GM19467 (cell line): Measurements from ENCODE around the gene PDGFC.

Source experiments
- ATAC-seq: cut with Tn5 transposase; IDR thresholded peaks from one replicate; pipeline ENCODE4 v1.9.1; 2021; ENCODE audit warnings: mild to moderate bottlenecking, moderate library complexity; ENCODE audit not compliant: unreplicated experiment

Gene PDGFC

DNA sequence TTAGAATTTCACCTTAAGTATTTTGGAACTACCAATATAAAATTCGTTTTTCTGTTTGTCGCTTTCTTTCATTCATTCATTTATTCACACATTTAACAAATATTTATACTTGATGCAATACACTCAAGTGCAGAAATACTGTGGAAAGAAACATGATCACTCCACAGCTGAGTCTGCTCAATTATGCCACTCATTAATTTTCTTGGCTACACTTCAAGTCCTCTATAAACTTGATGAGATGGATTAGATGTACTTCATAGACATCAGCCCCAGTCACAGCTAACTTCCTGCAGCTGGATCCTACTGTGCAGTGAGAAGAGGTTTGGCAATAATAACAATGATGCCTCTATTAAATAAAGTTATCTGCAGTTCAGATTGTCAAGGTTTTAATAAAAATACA is 208.1 kb downstream of the PDGFC start:
- no peak for ATAC-seq

DNA sequence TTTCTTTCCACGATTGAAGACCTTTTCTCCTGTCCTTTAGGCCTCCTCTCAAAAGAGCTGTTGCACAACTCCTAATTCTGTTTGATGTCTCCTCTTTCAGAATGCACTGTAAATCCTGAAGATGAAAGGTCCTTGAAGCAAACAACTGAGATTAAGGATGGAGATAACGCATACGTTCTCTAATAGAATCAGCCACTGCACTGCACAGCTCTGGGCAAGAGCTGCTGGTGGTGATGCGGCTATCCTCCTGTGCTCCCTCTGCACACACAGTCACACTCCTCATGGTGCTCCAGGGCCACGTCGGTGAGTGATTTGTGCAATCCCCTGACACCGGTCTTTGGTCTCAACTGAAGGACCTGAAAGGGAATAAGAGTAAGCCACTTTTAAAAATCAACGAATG is 208.7 kb downstream of the PDGFC start:
- no peak for ATAC-seq

DNA sequence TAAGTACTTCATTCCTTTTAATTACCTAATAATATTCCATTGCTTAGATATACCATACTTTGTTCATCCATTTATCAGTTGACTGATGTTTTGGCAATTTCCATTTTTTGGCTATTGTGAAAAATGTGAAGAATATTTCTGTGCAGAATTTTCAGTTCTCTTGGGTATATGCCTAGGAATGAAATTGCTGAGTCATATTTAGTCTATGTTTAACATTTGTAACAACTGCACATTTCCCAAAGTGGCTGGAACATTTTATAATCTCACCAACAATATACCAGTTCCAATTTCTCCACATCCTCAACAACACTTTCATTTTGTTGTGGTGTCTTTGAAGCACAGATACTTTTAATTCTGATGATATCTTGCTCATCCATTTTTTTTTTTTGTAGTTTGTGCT is 215.5 kb downstream of the PDGFC start:
- no peak for ATAC-seq

DNA sequence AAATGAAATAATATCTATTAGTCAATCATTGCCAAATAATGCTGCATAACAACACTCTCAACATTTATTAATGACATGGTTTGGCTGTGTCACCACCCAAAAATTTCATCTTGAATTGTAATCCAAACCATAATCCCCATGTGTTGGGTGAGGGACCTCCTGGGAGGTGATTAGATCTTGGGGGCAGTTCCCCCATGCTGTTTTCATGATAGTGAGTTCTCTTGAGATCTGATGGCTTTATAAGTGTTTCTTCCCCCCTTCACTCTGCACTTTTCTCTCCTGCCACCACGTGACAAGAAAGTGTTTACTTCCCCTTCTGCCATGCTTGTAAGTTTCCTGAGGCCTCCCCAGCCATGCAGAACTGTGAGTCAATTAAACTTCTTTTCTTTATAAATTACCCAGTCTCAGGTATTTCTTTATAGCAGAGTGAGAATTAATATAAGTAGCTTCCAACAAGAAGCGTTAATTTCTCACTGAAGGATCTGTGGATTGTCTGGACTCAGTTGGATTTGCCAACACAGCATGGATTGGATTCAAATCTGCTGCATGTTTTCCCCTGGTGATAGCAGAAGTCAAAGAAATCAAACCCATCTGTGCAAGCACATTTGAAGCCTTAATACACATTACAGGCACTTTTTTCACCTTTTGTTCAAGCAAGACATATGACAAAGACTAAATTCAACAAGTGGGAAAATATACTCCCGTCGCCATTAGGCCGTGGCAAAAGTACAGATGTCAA is 216.6 kb downstream of the PDGFC start:
- ATAC-seq: no peak

DNA sequence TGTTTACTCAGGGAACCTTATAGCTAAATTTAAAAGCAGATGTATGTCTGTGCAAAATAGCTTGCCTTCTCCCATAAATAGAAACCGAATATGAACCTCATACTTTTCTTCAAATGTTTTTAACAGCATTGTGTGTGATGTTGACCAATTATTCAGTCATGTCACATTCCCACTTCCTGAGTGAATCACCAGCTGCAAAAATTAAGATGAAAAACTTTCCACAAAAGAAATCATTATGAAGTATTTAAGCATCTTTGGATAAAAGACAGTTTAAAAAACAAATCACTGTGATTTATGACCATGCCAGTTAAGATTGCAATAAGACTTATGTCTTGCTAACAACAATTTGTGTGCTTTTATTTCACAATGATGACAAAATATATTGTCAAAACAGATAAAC is 220.1 kb downstream of the PDGFC start:
- no peak for ATAC-seq

DNA sequence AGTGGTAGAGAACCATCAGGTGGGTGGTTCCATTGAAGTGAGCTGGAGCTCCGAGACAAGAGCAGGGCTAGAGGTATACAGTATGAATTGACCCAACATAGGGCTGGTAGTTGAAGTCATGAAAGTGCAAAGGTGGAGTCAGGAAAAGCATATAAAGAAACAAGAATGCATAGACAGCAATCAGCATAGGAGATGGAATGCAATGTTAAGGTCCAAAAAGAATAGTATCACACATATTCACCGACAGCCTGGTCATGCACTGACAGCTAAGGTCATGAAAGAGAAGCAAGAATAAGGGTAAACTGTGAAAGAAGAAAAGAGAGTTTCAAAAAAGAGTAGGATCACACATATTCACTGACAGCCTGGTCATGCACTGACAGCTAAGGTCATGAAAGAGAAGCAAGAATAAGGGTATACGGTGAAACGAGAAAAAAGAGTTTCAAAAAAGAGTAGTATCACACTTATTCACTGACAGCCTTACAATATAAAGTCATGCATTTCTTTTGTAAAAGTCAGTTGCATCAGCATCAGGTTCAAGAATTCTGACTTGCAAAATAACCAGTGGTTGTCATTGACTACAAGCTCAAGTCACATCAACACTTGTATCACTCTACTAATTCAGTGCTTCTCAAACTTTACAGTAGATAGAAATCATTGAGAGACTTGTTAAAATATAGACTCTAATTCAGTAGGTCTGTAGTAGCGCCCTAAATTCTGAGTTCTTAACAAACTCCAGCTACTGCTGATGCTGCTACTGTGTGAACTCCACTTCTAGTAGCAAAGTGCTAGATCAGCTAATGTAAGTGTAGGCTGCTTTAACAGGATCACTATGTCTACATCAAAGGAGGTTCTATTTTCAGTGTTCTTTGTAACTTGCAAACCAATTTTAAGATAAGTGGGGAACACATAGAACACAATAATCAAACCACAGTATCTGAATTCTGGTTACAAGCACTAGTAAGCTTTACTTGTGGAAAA is 221.9 kb downstream of the PDGFC start:
- ATAC-seq: no peak

DNA sequence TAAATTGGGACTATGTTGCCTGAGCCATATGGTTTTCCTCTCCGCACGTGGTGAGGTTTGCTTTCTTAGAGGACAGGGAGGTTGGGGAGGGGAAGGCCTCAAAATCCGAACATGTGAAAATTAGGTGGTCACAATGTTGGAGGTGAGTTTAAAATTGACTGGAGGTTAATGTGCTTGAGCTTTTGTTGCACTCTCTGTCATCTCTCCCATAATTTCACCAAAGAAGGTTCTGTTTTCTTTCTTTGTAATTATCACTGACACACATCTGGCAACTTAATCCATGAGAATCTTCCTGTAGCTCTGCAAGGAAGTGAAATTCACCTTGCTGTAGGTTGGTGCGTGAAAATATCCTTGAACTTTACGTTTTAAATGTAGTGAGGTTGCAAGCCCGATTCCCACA is 225.5 kb downstream of the PDGFC start:
- ATAC-seq: no peak

DNA sequence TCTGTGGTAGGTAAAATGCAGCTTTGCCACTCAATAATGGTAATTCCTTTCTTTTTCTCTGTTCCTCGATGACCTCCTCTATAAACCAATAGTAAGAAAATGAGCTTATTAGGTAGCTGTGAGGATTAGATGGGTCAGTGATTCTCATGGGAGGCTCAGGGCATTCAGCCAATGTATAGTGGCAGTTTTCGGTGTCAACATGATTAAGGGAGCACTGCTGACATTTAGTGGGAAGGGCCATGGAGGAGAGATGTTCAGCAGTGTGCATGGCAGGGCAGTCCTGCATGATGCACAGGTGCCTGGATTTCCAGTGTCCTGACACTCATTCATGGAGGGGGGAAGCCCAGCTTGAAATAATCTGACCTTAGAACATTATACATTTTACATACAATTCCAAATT is 232.8 kb downstream of the PDGFC start:
- no peak for ATAC-seq

DNA sequence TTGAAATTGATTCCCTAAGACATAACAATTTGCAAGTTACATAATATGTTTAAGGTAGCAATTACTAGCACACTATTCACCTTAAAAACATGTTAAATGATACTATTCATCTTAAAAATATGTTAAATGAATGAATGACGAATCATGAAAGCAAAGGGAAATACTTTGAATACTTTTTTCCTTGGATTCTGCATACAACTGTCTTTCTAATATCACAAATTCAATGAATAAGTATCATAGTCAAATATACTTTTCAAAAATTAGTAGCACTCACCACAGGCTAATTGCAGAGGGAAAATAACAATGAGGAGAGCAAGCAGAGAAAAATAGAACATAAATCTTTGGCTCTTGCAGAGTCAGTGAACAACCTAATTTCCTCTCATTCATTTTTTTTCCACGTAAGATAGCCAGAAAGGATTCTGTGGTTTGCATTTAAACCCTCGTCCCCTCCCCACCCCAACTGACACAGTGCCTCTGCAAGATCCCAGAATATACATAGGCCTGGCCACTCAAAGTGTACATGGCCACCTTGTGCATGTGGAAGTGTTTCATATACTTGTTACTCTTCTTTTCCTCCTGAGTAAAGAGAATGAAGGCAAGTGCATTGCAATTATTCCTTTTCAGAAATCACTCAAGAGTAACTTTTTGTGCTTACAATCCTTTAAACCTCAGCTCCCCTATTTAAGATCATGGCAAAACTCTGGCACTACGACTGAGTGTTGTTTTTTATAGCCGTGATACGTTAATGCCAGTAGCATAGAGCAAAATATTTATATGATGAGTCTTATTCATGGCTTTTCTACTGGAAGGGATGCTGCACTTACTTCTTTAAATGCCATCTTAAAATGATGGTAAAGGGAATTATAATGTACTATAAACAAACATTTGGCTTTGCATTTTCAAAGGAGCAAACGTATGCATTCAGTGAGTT is 236.4 kb downstream of the PDGFC start:
- ATAC-seq: no peak

DNA sequence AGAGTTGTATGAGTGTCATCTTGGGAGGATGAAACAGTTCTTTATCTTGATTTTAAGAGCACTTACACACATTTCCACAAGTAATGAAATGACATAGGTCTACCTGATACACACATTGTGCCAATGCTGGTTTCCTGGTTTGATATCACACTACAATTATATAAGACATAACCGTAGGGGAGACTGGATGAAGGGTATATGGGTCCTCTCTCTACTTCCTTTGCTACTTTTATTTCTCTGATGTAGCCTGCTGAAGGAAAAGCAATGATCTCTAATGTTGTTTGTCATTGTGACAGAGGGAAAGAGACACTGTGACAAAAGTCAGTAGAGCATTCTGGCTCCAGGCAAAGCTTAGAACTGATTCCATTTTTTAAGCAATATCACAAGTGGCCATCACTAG is 238.0 kb downstream of the PDGFC start:
- no peak for ATAC-seq

DNA sequence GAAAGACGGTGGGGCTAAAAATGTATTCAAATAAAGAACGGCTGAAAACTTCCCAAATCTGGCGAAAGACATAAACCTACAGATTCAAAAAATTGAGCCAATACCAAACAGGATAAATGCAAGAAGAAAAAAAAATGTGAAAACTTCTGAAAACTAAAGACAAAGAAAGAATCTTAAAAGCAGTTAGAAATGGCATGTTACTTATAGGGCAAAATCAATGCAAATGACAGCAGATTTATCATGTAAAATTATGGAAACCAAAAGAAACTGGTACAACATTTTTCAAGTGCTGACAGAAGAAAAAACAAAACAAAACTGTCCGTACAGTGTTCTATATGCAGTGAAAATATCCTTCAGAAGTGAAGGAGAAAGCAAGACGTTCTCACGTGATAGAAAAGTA is 239.0 kb downstream of the PDGFC start:
- ATAC-seq: no peak

DNA sequence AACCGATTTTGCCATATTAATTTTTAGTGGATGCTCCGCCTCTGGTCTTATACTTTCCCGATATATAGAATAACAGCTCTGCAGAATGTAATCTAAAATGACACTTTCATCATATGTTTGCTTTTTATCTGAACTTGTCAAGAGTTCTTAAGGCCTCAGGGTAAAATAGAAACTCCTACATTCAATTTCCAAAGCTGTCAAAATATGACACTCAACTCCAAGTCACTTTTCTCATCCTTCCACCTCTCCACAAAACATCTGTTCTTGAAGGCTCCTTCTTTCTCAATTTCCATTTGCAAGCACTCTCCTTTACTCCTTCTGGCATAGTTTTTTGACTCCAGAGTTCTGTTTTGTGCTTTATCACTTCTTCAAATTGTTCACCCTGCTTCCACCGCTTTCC is 242.2 kb downstream of the PDGFC start:
- no peak for ATAC-seq

DNA sequence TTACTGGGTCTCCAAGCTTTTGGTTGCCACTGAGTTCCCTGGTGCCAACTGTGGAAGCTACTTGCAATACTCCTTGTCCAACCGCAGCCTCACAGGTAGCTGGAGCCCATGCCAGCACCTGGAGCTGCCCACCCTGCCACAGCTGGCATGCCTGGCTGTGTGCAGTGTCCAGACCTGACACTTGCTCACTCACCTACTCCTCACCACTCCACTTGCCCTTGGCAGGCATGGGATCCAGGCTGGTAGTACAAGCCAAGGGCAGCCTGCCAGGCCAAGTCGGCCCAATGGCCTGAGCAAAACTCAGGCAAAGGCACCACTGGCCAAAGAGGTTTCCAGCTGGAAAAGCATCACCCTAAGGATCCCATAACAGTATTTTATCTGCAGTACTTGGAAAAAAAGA is 246.3 kb downstream of the PDGFC start:
- ATAC-seq: no peak

DNA sequence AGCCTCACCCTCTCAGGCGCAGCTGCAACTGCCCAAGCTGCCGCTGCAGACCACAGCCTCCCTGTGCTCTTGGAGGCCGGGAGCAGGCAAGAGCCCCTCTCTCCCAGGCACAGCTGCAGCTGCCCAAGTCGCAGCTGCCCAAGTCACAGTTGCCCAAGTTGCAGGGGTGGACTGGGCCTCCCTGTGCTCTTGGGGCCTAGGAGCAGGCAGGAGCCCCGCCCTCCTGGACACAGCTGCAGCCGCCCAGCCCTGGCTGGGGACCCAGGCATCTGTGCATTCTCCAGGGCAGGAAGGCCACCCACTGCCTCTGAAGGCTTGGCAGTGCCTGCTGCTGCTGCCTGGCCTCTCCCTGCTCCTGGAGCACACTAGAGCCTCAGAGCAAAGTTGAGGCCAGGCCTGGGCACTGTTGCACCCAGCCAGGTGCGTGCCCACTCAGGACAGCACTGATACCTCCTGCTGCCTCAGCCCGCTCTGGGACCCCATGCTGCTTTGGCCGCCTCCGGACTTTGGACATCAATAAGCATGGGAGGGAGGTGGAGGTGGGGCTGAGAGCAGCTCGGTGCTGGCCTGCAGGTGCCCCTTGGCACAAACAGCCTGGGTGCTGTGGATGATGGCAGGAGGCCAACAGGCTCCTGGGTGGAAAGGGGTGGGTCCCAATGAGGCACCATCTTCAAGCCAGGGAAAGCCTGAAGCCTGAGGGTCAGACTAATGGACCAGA is 247.5 kb downstream of the PDGFC start:
- no peak for ATAC-seq

DNA sequence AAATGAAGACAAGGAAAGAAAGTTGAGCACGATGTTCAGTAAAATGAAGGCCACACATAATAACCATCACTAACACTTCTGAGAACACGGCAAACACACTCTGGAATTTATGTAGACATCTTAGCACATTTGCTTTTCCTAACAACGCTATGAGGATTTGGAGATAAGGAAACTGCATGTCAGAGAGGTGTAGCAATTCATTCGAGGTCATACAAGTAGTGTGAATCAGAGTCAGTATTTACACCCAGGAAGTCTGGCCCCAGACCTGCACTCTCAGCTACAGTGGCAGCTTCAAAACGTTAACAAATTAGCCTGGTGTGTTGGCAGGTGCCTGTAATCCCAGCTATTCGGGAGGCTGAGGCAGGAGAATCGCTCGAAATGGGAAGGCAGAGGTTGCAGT is 253.4 kb downstream of the PDGFC start:
- no peak for ATAC-seq

DNA sequence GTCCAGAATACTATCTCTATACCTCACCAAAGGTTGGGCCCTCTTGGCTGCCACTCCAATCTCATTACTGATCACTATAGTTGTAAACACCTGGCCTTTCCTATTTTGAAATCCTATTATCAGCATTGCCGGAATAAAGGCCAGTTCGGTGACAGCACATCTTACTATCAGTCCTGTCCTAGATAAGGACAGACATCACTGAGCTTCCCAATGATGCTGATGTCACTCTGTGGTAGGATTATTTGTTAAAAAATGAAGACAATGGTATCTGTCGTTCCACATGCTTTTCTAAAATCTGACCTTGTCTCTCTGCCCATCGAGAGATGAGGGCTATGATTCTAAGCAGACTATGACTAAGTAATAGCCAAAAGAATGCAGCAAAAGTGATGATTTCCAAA is 260.4 kb downstream of the PDGFC start:
- no peak for ATAC-seq
